Tibial artery (tissue), 4 donors: ENCODE measurements around the gene CTNND2.

ENCODE experiments used
- DNase-seq, 2 donors: peaks; one replicate each; pipeline ENCODE4 v3.0.0-alpha.2; 2019
- H3K27ac ChIP-seq, 2 donors: fragments of 200-600 bp; sonication (generic) in 1 of 2; 1 replicate in 1 of 2; 2 replicates in 1 of 2; pipeline ENCODE4 v1.5.1; 2018 to 2019; ENCODE audit warnings: mild to moderate bottlenecking in 1 of 2
- H3K27me3 ChIP-seq, 2 donors: fragments of 200-600 bp; sonication (generic) in 1 of 2; one replicate each; pipeline versions ENCODE4 v1.5.1 to v1.6.0; 2016 to 2019
- H3K36me3 ChIP-seq, 3 donors: fragments of 200-600 bp; sonication (generic) in 2 of 3; one replicate each; pipeline ENCODE4 v1.5.1; 2016 to 2019; ENCODE audit warnings: mild to moderate bottlenecking in 2 of 3
- H3K4me1 ChIP-seq, 4 donors: fragments of 200-600 bp; sonication (generic) in 2 of 4; 1 replicate in 3 of 4; 2 replicates in 1 of 4; pipeline ENCODE4 v1.5.1; 2016 to 2019
- H3K4me3 ChIP-seq, 2 donors: fragments of 200-600 bp; sonication (generic) in 1 of 2; 1 replicate in 1 of 2; 2 replicates in 1 of 2; pipeline ENCODE4 v1.5.1; 2018 to 2019; ENCODE audit warnings: mild to moderate bottlenecking in 2 of 2
- H3K9me3 ChIP-seq, 3 donors: fragments of 200-600 bp; sonication (generic) in 1 of 3; one replicate each; pipeline ENCODE4 v1.5.1; 2016 to 2019
- CTCF ChIP-seq, 2 experiments: fragments of 200-600 bp in 1 of 2; fragments of 450-650 bp in 1 of 2; IDR thresholded peaks; one replicate each; pipeline ENCODE4 v1.5.1; 2017 to 2019; ENCODE audit warnings: antibody characterized with exemption in 2 of 2, mild to moderate bottlenecking in 1 of 2, moderate library complexity in 1 of 2
- intact Hi-C: fragments of 100-400 bp; cut with DNase I; formaldehyde crosslinking; loops from one replicate; pipeline ENCODE4 v1.15.0; 2023; ENCODE audit warnings: low total_unique reads

CTNND2 gene

GRCh38 chr5:11277323-11277722 lies 626.9 kb downstream of the CTNND2 start:
- intact Hi-C loops, result no loop called here
- H3K4me1 ChIP-seq, result no peaks in the 10 kb centered on the region
- H3K27me3 ChIP-seq, result no peaks in the 10 kb centered on the region
- no peak for TF ChIP-seq CTCF (IDR thresholded peaks at IDR 0.05)
- no peak overlapping the region for H3K4me3 ChIP-seq
- peaks cover 0 to 5% (median 0%) of the 10 kb centered on the region in 3 donors for H3K9me3 ChIP-seq
- DNase-seq, result no peak
- H3K27ac ChIP-seq, result no peak overlapping the region
- H3K36me3 ChIP-seq, result no peaks in the 10 kb centered on the region

GRCh38 chr5:11273180-11273903 lies 630.9 kb downstream of the CTNND2 start:
- Histone ChIP-seq H3K4me1 (no peaks in the 10 kb centered on the region), H3K27me3 (no peaks in the 10 kb centered on the region), H3K9me3 (no peaks in the 10 kb centered on the region), H3K4me3 (no peak overlapping the region), H3K36me3 (no peaks in the 10 kb centered on the region), H3K27ac (no peak overlapping the region)
- no peak for DNase-seq
- no peak for TF ChIP-seq CTCF (IDR thresholded peaks at IDR 0.05)
- intact Hi-C loops, result no loop called here

- no peak for TF ChIP-seq CTCF (IDR thresholded peaks at IDR 0.05)
- Histone ChIP-seq H3K4me3 (no peak overlapping the region), H3K27ac (no peak overlapping the region), H3K27me3 (peaks cover 0 to 4% of the 10 kb centered on the region in 2 donors), H3K36me3 (no peaks in the 10 kb centered on the region), H3K4me1 (no peaks in the 10 kb centered on the region), H3K9me3 (no peaks in the 10 kb centered on the region)
- no peak for DNase-seq
- intact Hi-C loops, result no loop called here
Measured at GRCh38 chr5:11269515-11269914, 634.7 kb downstream of the CTNND2 start.

- TF ChIP-seq CTCF (IDR thresholded peaks at IDR 0.05), result no peak
- Histone ChIP-seq H3K27me3 (peaks cover 0 to 4% of the 10 kb centered on the region in 2 donors), H3K27ac (no peak overlapping the region), H3K9me3 (no peaks in the 10 kb centered on the region), H3K4me1 (no peaks in the 10 kb centered on the region), H3K4me3 (no peak overlapping the region), H3K36me3 (no peaks in the 10 kb centered on the region)
- DNase-seq, result no peak
- intact Hi-C loops, result no loop called here
Measured at GRCh38 chr5:11268891-11269290, 635.4 kb downstream of the CTNND2 start.

- Histone ChIP-seq H3K27me3 (peaks cover 0 to 4% of the 10 kb centered on the region in 2 donors), H3K9me3 (no peaks in the 10 kb centered on the region), H3K27ac (no peak overlapping the region), H3K36me3 (no peaks in the 10 kb centered on the region), H3K4me1 (no peaks in the 10 kb centered on the region), H3K4me3 (no peak overlapping the region)
- no peak for TF ChIP-seq CTCF (IDR thresholded peaks at IDR 0.05)
- intact Hi-C loops, result no loop called here
- DNase-seq, result no peak
Measured at GRCh38 chr5:11266331-11266730, 637.9 kb downstream of the CTNND2 start.
